Stimulated activated CD4-positive, alpha-beta T cell treated with anti-CD3 and anti-CD28 coated beads, TNF-alpha, amount 100 ng/mL, for 4 hours (primary cell): ENCODE measurements around the gene AFAP1.

Source experiments
- DNase-seq, 3 experiments: peaks; one replicate each; pipeline ENCODE4 v3.0.0-alpha.2; 2020; ENCODE audit warnings: low read depth in 3 of 3

The AFAP1 gene

DNA sequence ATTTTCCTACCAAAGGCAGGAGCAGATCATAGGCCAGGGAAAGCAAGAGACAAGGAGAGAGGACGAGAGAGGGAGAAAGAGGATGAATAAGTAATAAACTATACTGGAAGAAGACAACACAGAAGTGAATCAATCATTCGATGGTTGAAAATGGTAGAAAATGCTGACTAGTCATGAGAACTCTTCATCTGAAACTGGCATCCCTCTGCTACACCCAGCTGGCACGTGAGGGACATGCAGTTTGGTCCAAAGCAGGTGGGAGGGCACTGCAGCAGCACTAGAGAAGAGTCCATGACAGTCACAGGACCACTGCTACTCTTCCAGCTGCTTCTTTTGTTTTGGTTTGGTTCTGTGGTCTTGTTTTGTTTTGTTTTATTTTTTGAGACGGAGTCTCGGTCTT lies 74.1 kb downstream of the AFAP1 start:
- DNase-seq, result no peak

- no peak for DNase-seq
These were observed 75.0 kb downstream of the AFAP1 start for GRCh38 chr4:7864685-7865084.

DNA sequence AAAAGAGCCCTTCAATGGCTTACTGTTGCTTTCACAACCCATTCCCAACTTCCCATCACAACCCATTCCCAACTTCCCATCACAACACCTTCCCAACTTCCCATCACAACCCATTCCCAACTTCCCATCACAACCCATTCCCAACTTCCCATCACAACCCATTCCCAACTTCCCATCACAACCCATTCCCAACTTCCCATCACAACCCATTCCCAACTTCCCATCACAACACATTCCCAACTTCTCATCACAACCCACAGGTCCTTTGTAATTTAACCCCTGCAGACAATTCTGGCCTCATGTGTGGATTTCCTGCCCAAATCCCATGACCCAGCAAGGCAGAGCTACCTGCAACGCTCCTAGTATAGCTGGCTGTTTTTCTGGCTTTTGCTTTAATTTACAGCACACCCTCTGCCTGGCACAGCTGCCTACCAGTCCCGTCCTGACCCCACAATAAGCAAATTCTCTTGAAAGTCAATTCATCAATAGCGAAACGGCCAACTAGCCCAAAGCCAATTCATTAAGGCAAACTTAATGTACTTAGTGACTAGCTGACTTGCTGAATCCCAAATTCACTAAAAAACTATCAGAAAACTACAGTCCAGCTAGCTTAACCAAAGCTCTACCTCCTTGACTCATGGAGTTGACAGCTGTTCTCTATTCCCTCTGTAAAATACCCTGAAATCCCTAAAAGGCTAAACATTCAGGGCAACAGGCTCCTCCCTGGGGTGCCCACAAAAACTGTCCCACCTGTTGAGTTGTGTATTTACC lies 75.6 kb downstream of the AFAP1 start:
- DNase-seq, result no peak

DNA sequence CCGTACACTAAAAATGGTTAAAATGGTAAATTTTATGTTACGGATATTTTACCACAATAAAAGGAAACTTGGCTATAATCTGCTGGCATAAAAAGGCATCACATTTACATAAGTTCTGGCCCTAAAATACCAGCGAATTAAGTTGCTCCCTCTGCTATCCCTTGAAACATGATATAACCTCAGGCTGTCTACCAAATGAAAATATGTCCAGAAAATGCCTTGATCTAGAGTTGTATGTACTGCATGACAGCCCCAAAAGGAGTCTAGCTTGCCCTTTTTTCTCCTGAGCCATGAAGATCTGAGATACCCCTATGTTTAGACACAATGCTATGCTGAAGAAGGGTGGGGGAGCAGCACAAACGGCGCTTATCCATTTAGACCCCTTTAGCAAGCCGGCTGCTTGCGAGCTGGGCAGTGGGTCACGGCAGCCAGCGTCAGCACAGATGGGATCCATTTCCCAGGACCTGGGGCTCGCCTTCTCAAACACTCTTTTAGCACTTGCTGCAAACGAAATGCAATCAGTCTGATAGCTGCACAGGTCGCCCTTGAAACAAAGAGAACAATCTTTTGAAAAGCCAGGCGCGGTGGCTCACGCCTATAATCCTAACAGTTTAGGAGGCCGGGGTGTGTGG lies 77.0 kb downstream of the AFAP1 start:
- no peak for DNase-seq

DNA sequence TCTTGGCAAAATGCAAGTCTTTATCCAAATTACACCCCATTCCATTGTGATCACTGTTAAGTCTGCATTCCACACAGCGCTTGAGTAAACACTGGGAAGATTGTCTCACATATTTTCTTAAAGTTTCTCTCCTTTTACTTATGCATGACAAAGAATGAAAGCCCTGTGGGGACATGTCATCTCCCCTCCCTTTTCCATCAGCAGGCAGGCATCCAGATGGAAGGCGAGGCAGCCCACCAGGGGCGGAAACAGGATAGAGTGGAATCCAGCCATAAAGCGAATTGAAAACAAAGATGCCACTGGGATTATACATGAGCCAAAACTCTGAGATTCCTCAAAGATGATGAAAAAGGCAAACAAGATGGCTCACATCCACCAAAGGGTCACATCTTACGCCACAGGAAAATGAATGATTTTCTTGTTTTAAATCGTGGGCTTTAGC lies 78.2 kb downstream of the AFAP1 start:
- DNase-seq, result no peak

DNA sequence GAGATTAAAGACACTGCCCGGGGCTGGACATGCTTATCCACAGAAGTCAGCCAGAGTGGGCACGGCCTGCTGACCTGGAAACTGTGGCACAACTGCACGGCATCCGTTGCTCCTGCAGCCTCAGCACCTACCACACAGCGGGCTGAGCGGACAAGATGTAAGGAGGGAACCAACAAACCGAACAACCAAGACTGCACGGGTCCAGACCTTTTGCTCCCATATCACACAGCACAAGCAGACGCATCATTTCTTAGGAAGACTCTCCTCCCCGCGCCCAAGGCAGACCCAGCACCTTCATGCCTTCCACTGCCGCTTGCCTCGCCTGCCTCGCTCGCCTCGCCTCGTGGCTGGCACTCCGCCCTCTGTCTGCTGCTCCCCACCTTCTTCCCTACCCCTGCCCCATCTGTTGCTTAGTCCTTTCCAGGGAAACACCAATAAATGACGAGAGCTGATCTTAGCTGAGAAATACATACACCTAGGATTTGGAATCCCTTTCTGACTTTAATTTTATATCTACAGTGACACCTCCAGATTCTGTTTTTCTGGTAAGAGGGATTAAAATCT lies 79.0 kb downstream of the AFAP1 start:
- DNase-seq, result no peak

DNA sequence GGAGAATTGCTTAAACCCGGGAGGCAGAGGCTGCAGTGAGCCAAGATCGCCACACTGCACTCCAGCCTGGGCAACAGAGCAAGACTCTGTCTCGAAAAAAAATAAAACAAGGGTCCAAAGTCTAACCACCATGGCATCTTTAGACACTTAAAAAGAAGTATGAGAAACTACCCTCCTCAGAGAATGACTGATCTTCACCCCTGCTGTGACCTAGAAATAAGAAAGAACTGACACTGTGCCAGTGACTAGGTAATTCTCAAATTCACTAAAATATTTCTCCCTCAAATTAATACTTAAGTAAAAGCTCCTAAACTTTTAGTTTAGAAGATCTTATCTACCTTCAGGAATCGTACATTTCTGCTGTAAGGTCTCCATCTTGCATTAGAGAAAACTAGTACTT lies 80.3 kb downstream of the AFAP1 start:
- no peak for DNase-seq

DNA sequence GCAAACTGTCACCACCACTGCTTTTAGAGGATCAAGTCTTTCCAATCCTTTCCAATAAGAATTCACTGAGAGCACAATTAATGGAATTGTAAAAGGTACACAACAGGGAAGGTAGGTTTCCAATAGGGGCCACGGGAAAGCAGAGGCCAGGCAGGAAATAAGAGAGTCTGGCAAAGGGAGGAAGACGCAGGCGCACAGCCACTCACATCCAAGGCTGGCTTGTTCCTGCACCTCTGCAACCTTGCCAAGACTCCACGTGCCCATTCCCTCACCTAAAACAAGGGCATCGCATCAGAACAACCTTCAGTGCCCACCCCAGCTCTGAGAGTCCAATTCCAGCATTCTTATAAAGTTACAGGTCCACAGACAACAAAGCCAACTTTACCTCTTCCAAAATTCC lies 81.2 kb downstream of the AFAP1 start:
- DNase-seq, result no peak

DNA sequence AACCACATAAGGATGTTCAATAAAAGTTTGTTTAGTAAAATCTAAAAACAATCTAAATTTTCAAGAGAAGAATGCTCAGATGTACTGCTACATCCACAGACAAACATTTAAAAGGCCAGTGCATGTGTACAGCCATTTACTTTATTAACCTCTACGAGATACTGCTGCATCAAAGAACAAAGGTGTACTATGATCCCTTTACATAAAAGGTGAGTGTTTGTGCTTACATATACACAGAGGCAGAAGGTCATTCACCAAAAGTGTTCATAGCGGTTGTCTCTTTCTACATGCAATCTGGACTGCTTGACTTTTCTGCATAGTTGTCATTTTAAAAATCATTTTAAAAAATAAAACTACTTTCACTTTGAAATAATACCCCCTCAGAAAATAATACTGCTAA lies 81.7 kb downstream of the AFAP1 start:
- DNase-seq, result no peak

- no peak for DNase-seq
These were observed 82.4 kb downstream of the AFAP1 start for GRCh38 chr4:7857238-7857701.

DNA sequence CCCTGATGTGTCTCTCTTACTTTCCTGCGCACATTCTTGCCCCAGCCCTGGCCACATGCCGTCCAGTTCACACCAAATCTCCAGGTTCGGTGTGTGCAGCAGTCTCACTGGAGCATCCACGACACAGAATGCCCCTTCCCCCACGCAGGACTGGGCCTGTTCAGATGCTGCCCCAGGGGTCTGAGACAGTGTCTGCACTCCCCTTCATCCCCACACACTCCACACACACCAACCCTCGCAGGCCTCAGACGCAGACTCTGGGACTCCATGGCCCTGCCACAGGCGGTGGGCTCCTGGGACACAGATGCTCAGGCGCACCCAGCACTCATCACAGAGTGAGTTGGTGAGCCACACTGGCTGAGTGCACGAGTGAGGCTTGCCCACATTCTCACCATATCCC lies 83.9 kb downstream of the AFAP1 start:
- no peak for DNase-seq

GRCh38 chr4:7854697-7855370 lies 84.8 kb downstream of the AFAP1 start:
- DNase-seq, result peak in 2 of 3 experiments; percentile 39 to 48

DNA sequence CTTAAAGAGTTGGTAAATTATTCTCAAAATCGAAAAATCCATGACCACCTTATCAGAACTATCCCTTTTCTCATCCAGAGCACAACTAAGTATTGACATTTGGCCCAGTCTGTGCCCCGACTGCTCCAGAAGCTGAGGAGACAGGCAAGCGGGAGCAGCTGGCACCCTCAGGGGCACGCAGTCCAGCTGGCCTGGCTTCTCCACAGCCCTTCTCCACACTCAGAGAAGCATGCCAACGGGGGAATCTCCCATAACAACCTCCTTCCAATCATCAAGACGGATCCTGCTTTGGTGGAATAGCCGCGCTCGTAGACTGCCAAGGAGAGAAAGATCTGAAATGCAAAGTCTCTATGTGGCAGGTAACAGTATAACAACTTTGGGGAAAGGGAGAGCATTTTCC lies 85.4 kb downstream of the AFAP1 start:
- DNase-seq, result no peak

- no peak for DNase-seq
These were observed 86.4 kb downstream of the AFAP1 start for GRCh38 chr4:7853271-7853670.

- no peak for DNase-seq
These were observed 87.0 kb downstream of the AFAP1 start for GRCh38 chr4:7852568-7853185.

- DNase-seq, result no peak
These were observed 89.2 kb downstream of the AFAP1 start for GRCh38 chr4:7850489-7850888.

DNA sequence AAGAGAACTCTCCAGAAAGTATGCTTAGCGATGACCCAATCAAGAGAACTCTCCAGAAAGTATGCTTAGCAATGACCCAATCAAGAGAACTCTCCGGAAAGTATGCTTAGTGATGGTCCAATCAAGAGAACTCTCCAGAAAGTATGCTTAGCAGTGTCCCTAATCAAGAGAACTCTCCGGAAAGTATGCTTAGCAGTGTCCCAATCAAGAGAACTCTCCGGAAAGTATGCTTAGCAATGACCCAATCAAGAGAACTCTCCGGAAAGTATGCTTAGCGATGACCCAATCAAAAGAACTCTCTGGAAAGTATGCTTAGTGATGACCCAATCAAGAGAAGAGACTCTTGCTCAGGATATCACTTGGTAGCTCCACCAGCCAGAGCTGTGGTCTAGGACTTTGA lies 92.5 kb downstream of the AFAP1 start:
- no peak for DNase-seq

DNA sequence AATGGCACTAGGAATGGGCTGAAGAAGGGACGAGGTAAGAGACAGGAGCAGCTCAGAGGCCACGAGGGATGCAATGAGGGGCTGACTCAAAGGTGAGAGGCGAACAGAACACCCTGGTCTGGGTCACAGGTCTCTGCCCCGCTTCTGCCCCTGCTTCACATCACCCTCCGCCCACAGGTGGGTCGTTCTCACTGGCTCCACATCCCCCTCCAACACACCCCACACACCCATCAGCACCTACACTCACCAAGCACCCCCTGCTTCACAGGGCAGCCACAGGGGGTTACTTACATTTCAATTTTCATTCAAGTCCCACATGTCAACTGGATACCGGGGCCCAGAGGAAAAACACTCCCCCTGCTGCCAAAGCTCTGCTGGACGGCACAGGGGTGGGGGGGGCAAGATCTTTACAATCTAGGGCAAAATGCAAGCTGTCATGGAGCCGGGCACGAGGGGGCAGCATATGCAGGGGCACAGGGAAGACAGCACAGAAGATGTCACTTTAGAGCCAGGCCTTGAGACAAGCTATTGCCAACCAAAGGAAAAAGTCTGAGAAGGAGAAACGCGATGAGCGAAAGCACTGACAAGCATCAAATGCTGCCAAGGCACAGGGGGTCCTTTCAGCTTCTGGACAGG lies 94.0 kb downstream of the AFAP1 start:
- no peak for DNase-seq

GRCh38 chr4:7844594-7844991 lies 95.1 kb downstream of the AFAP1 start:
- DNase-seq, result no peak

GRCh38 chr4:7843831-7844593 lies 95.6 kb downstream of the AFAP1 start:
- DNase-seq, result peak; percentile 45 to 55 (median 46)
